ENCODE measurements around the gene TACC2.

TACC2 gene

GRCh38 chr10:122164023-122164601, 175.1 kb downstream of the TACC2 start:
- Histone ChIP-seq H3K27me3 (replicated peaks; ENCODE audit: control insufficient read depth, insufficient read depth, low read length) (peaks cover 2% of the 10 kb centered on the region), H3K36me3 (ENCODE audit: control insufficient read depth, insufficient read depth, low read length) (no peaks in the 10 kb centered on the region), H3K4me3 (replicated peaks; ENCODE audit: low read depth, low read length) (no peak overlapping the region)
- TF ChIP-seq CTCF (IDR thresholded peaks at IDR 0.05; ENCODE audit: insufficient read depth, low read length, poor library complexity, severe bottlenecking): no peak
- DNase-seq (ENCODE audit: extremely low read depth, insufficient read length): no peak

GRCh38 chr10:122164815-122165483, 176.0 kb downstream of the TACC2 start:
- Histone ChIP-seq H3K36me3 (ENCODE audit: control insufficient read depth, insufficient read depth, low read length) (no peaks in the 10 kb centered on the region), H3K4me3 (replicated peaks; ENCODE audit: low read depth, low read length) (no peak overlapping the region), H3K27me3 (replicated peaks; ENCODE audit: control insufficient read depth, insufficient read depth, low read length) (no peaks in the 10 kb centered on the region; the same call in none of the 2 replicates)
- no peak for TF ChIP-seq CTCF (IDR thresholded peaks at IDR 0.05; ENCODE audit: insufficient read depth, low read length, poor library complexity, severe bottlenecking)
- no peak for DNase-seq (ENCODE audit: extremely low read depth, insufficient read length)

- no peak for DNase-seq (ENCODE audit: extremely low read depth, insufficient read length)
- Histone ChIP-seq H3K36me3 (ENCODE audit: control insufficient read depth, insufficient read depth, low read length) (no peaks in the 10 kb centered on the region), H3K4me3 (replicated peaks; ENCODE audit: low read depth, low read length) (no peak overlapping the region), H3K27me3 (replicated peaks; ENCODE audit: control insufficient read depth, insufficient read depth, low read length) (no peaks in the 10 kb centered on the region; the same call in none of the 2 replicates)
- TF ChIP-seq CTCF (IDR thresholded peaks at IDR 0.05; ENCODE audit: insufficient read depth, low read length, poor library complexity, severe bottlenecking): no peak
Observed at GRCh38 chr10:122165484-122166276, 176.7 kb downstream of the TACC2 start.

- no peaks in the 10 kb centered on the region; the same call in none of the 2 replicates for H3K27me3 ChIP-seq (replicated peaks; ENCODE audit: control insufficient read depth, insufficient read depth, low read length)
- no peak for DNase-seq (ENCODE audit: extremely low read depth, insufficient read length)
- H3K4me3 ChIP-seq (replicated peaks; ENCODE audit: low read depth, low read length): no peak overlapping the region
Observed at GRCh38 chr10:122168101-122168500, 179.1 kb downstream of the TACC2 start.

More at GRCh38 chr10:122168101-122168500, 179.1 kb downstream of the TACC2 start:
- no peaks in the 10 kb centered on the region for H3K36me3 ChIP-seq (ENCODE audit: control insufficient read depth, insufficient read depth, low read length)
- no peak for TF ChIP-seq CTCF (IDR thresholded peaks at IDR 0.05; ENCODE audit: insufficient read depth, low read length, poor library complexity, severe bottlenecking)
